Stimulated activated CD8-positive, alpha-beta memory T cell treated with anti-CD3 and anti-CD28 coated beads, Interleukin-4, amount 100 ng/mL, for 24 hours (primary cell): ENCODE data around the gene PRR33.

Experiments used
- DNase-seq: peaks from one replicate; pipeline ENCODE4 v3.0.0-alpha.2; 2020; ENCODE audit warnings: low read depth

The PRR33 gene

DNA sequence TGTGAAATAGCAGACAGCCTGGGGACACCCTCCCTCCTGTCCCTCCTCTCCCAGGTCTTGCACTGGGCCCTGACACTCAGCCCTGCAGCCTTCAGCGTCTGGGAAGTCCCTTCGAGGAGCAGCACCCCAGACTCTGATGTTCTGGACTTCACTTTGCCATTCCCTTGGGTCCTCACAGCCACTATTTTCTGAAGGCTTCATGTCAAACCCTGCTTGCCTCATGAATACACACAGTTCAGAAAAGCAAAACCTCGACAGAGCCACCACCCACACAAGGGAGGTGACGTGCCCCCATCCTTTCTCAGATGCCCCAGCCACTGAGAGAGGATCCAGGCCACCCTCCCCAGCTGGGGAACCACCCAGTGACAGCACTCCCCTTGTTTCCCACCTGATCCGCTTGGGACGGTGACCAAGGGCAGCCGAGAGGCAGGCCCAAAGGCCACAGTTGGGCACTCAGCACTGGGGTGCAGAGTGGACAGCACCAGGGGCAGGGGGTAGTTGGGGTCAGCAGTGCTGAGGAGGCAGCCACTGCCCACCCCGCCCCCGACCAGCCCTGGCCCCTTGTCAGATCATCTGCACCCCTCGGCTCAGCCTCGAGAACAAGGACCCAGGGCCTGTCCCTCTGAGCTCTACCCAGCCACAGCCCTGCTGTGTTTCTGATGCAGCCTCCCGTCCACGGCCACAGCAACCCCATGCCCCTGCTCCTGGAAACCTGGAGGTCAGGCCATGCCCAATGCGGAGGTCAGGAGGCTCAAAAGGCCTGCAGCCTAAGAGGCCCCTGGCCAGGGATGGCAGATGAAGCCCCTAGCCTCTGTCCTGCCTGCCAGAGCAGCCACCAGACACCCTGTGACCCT, 24.7 kb upstream of the PRR33 start:
- no peak for DNase-seq

DNA sequence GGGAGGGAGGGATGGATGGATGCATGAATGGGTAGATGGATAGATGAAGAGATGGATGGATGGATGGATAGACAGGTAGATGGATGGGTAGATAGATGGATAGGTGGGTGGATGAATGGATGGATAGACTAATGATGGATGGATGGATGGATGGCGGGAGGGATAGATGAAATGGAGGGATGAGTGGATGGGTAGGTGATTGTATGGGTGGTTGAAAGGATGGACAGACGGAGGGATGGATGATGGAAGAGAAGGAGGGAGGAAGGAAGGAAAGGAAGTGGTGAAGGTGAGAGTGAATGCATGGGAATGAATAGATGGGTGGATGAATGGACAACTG, 24.1 kb upstream of the PRR33 start:
- no peak for DNase-seq

DNA sequence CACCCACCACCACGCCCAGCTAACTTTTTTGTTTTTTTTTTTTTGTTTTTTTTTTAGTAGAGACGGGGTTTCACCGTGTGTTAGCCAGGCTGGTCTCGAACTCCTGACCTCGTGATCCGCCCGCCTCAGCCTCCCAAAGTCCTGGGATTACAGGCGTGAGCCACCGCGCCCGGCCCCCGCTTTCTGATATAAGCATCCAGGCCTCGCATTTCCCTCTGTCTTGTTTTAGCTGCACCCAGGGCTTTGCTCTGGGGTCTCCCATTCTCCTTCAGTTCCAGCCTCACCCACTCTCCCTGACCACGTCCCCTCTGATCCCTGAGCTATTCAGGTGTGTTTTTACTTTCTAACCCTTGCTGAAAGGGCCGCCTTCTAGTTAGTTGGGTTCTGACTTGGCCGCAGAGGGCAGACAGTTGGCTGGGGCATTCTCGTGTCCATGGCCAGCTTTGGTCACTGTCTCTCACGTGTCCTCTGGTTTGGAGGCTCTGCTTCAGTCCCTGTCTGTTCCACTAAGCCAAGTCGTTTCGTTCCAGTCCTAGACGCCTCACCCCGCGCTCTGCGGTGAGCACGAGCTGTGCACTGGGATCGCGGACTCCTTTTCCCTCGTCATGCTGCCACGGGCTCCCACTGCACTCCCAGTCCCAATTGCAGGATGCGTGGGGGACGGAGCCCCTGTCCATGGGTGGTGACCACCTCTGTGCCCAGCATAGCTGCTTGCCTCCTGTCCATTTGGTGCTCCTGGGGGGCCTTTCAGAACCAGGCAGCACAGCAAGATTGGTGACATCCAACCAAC, 21.8 kb upstream of the PRR33 start:
- no peak for DNase-seq

DNA sequence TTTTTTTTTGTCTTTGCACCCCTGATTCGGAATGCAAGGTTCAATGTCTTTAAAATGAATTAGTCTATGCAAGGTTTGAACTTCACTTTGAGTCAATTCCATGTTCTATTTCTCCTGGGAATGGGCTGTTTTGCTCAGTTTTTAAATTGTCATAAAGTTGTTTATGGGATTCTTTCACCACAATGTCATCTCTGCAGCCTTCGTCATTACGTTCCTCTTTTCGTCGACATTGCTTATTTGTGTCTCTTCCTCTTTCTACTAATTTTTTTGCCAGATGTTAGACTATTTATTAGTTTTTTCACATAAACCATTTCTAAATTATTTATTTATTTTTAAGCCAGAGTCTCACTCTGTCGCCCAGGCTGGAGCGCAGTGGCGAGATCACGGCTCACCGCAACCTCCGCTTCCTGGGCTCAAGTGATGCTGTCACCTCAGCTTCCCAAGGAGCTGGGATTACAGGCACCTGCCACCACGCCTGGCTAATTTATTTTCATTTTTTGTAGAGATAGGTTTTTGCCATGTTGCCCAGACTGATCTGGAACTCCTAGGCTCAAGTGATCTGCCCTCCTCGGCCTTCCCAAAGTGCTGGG, 20.7 kb upstream of the PRR33 start:
- no peak for DNase-seq

DNA sequence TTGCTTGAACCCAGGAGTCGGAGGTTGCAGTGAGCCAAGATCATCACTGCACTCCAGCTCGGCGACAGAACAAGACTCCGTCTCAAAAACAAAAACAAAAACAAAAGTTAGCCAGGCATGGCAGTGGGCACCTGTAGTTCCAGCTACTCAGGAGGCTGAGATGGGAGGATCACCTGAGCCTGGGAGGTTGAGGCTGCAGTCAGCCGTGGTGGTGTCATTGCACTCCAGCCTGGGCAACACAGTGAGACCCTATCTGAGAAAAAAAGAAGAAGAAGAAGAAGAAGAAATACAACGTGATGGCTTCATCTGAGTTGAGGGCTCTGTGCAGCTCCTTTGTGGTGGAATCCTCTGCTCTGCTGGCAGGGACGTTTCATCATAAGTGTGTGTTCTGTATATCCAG, 17.8 kb upstream of the PRR33 start:
- DNase-seq: no peak

DNA sequence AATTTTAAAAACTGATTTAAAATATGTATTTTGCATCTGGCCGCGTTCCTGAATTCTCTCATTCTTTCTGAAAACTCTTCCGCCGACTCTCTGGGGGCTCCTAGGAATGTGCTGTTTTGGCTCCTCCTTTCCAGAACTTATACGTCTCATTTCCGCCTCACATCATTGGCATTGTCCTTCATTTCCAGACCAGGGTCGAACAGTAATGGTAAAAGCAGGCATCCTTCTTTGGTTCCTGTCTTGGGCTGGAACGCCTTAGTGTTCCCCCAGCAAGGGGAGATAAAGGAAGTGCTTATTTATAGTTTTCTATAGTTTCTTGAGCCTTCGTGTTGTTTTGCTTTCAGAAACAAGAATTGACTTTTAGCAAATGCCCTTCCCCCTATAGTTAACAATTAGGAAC, 16.9 kb upstream of the PRR33 start:
- DNase-seq: no peak

DNA sequence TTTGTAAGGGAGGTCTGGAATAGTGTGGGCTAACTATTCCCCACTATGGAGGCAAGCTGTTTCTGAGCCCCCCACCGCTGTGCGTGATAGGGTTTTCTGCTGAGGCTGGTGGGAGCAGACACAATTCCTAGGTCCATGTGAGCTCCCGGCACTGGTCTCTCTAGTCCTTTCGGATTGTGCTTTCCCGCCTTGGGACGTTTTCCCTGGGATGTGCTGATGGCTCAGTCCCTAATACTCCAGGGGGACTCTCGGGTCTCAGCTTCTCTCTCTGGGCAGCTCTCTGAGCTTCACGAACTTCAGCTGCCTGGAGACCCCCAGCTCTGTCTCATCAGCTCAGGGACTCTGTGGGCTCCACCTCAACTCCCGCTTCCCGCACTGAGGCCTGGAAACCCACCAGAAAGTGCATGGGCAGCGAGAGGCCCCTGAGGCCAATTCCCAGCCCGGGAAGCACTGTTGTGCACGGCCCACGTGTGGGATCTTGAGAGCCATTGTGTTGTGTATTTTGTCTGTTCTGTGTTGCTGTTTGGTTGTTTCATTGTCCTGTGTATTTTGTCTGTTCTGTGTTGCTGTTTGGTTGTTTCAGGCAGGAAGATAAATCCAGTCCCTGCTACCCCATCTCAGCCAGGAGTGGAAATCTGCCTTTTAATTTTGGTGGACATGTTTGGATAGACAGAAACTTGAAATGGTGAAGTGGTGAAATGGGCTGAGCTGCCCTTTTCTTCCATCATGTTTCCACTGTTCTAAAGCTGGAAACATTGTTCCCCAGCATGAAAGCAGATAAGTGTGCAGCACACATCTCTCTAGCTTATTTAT, 15.1 kb upstream of the PRR33 start:
- no peak for DNase-seq

DNA sequence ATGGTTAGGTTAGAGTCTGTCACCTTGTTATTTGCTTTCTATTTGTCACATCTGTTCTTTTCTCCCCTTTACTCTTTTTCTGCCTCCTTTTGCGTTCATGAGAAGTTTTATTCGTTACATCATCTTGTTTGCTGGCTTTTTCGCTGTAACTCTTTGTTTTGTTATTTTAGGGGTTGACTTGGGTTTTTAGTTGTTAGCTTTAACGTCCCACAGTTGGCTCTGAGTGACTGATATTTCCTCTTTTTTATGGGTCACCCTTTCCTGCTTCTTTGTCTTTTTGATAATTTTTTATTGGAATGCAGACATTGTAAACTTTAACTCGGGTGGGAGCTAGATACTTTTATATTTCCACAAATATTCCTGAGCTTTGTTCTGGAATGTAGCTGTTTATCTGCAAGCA, 14.5 kb upstream of the PRR33 start:
- no peak for DNase-seq

DNA sequence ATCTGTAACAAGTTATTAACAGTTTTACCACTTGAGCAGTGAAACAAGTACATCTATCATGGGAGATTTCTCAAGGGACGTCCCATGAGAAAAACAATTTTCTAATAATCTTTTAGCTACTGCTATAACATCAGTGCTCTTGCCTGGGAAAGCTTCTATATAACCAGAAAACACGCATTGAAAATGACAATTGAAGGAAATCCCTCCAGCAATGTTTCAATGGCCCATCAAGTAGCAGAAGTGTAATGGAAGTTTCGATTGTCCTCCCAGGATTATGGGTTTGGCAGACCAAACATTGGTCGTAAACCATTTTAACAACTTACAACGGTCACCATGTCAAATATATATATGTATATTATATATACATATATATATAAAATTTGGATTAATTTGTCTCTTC, 8.0 kb upstream of the PRR33 start:
- DNase-seq: no peak

DNA sequence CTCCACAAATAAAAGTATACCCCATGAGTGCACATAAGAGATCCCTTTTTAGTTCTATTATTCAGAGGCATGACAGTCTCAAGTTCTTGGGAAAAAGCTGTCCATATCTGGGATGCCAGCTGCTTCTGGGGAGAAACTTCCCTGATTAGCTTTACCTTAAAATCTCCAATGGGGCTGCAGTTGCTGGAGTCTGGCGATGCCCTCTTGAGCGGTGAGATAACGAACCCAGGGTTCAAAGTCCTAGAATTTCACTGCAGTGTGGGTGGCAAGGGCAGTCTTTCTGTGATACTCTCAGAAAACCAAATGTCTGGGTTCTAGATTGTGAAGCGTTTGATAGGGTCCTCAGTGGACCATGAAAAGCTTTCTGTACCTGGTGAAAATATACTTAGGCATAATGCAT, 7.4 kb upstream of the PRR33 start:
- no peak for DNase-seq

DNA sequence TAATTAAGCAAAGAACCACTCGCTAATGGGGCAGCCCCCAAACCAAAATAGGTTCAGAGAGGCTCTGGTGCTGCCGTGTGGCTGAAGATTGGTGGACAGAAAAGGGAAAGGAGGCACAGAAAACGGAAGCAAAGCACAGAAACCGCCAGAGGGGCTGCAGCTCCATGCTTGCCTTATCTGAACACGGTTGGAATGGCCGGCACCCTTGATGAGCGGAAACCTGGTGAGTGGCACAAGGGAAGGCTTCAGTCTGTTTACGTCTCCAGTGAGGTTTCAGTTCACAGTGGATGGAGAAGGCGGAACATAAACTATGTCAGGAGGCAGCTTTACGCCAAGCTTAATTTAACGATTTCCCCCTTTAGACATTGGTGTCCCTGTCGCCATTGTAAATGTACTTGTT, 5.2 kb upstream of the PRR33 start:
- DNase-seq: no peak

DNA sequence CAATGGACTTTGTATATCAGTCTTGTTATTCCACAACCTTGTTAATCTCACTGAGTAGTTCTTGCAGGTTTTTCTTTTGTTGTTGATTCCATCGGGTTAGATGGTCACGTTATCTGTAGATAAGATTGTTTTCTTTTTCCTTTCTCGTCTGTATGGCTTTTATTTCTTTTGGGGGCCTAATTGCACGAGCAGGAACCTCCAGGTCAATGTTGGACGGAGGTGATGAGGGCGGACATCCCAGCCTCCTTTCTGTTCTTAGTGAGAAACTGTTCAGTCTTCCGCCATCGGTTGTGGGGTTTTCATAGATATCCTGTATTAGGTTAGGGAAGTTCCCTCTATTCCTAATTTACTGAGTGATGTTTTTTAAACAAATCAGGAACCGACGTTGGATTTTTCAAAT, 4.8 kb upstream of the PRR33 start:
- DNase-seq: no peak

DNA sequence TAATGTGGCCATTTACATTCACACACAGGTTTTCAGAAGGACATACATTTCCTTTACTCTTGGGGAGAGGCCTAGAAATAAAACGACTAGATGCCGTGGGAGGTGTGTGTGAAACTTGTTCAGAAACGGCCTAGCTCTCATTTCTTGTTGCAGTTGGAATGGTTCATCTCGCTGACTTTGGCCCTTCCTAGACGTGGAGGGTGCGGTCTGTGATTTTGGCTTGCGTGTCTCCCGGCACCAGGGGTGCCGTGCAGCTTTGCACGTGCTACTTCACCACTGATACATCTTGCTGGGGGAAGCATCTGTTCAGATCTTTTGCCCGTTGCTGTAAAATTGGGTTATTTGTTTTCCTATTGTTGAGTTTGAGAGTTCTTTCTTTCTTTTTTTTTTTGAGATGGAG, 3.1 kb upstream of the PRR33 start:
- DNase-seq: no peak

DNA sequence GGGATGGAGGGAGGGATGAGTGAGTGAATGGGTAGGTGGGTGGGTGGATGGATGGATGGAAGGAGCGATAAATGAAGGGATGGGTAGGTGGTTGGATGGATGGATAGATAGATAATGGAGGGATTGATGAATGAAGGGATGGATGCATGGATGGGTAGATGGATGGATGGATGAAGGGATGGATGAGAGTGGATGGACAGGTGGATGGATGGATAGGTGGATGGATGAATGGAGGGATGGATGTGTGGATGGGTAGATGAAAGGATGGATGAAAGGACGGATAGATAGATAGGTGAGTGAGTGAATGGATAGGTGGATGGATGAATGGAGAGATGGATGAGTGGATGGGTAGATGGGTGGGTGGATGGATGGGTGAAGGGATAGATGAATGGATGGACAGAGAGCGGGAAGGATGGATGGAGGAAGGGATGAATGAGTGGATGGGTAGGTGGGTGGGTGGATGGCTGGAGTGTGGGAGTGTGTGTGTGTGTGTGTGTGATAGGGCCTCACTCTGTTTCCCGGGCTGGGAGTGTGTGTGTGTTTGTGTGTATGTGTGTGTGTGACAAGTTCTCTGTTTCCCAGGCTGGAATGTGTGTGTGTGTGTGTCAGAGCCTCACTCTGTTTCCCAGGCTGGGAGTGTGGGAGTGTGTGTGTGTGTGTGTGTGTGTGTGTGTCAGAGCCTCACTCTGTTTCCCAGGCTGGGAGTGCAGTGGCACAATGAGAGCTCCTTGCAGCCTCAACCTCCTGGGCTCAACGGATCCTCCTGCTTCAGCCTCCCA, 2.1 kb upstream of the PRR33 start:
- no peak for DNase-seq

DNA sequence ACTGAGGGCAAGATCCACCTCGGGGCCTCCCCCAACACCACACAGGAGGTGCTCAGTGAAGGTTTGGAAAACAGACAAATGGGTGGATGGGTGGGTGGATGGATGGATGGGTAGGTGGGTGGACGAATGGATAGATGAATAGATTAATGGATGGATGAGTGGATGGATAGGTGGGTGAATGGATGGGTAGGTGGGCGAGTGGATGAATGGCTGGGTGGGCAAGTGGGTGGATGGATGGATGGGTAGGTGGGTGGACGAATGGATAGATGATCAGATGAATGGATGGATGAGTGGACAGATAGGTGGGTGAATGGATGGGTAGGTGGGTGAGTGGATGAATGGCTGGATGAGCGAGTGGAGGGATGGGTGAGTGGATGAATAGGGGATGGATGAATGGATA, 863 bp upstream of the PRR33 start:
- DNase-seq: no peak

DNA sequence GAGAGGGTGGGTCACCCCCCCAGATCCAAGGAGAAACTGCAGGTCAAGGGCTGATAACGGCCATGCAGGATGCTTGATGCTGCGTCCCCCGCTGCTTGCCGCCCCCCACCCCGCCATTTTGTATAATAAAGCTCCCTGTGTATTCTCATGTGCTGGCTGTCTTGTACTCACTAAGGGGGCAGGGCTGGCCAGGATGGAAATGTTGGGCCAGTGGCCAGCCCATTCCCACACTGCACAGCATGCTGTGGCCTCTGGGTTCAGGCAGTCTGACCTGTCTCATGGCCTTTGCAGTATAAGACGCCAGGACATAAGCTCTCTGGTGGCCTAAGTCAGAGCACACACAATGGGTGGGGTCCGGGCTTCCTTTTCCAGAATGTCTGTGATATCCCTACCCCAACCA, 421 bp upstream of the PRR33 start:
- DNase-seq: no peak

DNA sequence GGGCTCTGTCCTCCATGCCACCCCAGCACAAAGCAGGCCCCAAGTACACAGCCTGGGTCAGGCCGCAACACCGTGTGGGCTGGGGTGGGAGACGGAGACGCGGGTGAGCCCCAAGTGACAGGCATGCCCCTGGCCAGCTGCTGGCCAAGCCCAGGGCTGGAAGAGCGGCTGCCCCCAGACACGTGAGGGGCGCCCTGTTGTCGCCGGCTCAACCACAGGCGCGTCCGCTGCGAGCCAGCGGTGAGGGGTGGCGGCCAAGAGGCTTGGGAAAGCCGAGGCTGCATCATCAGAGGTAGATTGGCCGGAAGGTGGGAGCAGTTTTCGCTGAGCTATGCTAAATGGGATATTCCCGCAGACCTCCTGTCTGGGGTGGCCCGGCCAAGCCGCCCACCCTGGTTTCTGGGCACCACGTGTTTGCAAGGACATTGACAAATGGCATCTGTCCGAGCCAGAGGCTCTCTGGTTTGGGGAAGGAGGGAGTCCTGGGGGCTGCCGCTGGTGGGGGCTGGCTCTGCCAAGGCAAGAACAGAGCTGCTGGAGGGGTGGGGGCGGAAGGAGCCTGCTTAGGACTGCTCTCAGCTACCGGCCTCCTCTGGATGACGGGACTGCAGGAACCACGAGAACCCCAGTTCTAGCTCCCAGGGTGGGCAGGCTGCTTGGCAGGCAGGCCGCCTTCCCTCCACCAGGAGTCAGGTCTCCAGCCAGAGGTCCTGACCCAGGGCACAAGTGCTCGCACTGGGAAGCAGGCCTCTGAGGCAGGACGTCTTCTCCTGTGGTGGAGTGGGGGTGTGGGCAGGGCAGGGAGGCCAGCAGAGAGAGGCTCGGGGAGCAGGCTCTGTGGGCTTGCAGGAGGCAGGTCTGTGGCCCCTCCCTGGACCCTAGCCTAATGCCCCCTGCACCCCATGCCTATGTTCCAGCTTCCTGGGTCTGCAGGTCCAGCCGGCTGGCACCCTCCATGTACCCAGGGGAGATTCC, 552 bp downstream of the PRR33 start:
- no peak for DNase-seq

DNA sequence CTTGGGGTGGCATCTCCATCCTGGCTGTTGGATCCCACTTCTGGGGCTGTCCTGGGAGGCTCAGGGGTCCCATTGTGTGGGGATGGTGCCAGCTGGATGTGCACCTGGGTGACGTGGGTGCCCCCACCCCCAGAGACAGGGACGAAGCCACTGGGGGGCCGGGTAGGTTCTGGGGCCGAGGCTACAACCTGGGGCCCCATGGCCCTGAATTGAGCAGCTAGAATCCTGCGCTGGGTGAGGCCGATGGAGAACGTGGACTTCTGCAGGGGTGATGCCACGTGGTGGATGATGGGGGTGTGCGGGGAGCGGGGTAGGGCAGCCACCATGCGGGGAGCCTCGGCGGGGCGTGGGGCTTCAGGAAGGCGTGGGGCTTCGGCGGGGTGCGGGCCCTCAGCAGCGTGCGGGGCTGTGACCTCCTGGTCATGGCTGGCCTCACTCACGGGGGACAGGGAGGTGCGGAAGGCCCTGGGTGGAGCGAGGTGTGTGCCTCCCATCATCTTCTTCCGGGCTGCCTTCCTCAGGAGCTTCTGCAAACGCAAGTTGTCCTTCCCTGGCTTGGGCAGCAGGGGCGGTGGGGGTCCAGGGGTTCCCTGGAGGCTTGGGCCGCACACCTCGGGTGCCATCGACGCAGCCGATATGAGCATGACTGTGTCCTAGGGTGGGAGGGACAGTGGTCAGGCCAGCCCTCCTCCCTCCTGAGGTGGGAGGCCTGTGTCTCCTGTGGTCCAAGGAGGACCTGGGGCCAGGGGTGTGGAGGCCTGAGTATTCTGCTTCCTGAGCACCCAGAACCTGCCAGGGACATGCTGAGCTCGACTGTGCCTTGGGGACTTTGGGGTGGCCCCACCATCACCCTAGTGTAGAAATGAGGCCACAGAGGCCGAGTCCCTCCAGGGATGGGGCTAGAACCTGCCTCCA, 1.5 kb downstream of the PRR33 start:
- DNase-seq: no peak

DNA sequence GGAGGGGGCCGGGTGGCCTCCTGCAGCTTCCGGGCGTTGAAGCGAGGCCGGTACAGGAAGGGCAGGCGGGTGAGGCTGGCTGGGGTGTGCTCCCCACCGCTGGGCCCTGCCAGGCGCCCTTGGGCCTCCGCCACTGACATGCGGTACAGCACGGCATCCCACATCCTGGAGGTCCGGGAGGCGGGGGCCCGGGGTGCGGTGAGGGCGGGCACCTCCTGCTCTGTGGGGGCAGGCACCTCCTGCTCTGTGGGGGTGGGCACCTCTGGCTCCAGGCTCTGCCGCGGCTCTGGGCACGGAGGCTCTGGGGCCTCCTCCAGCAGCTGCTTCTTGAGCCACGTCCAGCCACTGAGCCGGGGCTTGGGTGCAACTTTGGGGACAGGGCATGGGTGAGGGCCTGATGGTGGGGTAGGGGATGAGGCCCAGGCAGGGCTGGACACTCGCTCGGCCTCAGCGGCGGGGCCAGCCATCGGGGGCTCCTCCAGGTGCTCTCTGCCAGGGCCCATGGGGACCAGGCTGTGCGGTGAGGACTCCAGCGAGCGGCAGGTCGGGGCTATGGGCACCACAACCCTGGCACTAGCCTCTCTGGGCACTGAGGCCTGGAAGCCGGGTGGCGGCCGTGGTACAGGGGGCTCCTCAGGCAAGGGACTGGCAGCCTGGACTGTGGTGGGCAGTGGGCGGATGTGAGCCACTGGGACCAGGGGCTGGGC, 2.3 kb downstream of the PRR33 start:
- peak; percentile 62 for DNase-seq
